Measurements from ENCODE around the gene FIGNL1. TPM values are rescaled to one million over a fixed set of nuclear protein-coding genes. Genes with fewer than 3 reads are reported as not detected.

The FIGNL1 gene
- total RNA-seq, 1 donor from 2014 or later = 26.9 TPM

- peaks cover 6% of the 10 kb centered on the region for H3K4me1 Mint-ChIP-seq (ENCODE audit: low read depth)
- peaks cover 13% of the 10 kb centered on the region for H3K36me3 Mint-ChIP-seq (ENCODE audit: insufficient read depth)
- no peaks in the 10 kb centered on the region for H3K27me3 Mint-ChIP-seq
- TF ChIP-seq CTCF (IDR thresholded peaks at IDR 0.05; ENCODE audit: unreplicated experiment) = no peak
- no peak overlapping the region for H3K4me3 Mint-ChIP-seq (ENCODE audit: low read depth)
- no peak for DNase-seq (ENCODE audit: low spot score, unreplicated experiment)
- H3K9me3 Mint-ChIP-seq (ENCODE audit: low read depth) = no peaks in the 10 kb centered on the region
- no peak overlapping the region for H3K27ac Mint-ChIP-seq
Measured at GRCh38 chr7:50446542-50446960, 3.6 kb downstream of the FIGNL1 start.

GRCh38 chr7:50436133-50436806, 13.9 kb downstream of the FIGNL1 start:
- H3K4me3 Mint-ChIP-seq (ENCODE audit: low read depth) = no peak overlapping the region
- TF ChIP-seq CTCF (IDR thresholded peaks at IDR 0.05; ENCODE audit: unreplicated experiment) = no peak
- H3K27ac Mint-ChIP-seq = no peak overlapping the region
- H3K9me3 Mint-ChIP-seq (ENCODE audit: low read depth) = no peaks in the 10 kb centered on the region
- no peaks in the 10 kb centered on the region for H3K4me1 Mint-ChIP-seq (ENCODE audit: low read depth)
- DNase-seq (ENCODE audit: low spot score, unreplicated experiment) = no peak
- peaks cover 4% of the 10 kb centered on the region for H3K36me3 Mint-ChIP-seq (ENCODE audit: insufficient read depth)
- no peaks in the 10 kb centered on the region for H3K27me3 Mint-ChIP-seq

- Mint-ChIP-seq H3K9me3 (ENCODE audit: low read depth) (no peaks in the 10 kb centered on the region), H3K36me3 (ENCODE audit: insufficient read depth) (peaks cover 1% of the 10 kb centered on the region), H3K27me3 (no peaks in the 10 kb centered on the region), H3K27ac (no peak overlapping the region), H3K4me1 (ENCODE audit: low read depth) (peaks cover 3% of the 10 kb centered on the region), H3K4me3 (ENCODE audit: low read depth) (no peak overlapping the region)
- DNase-seq (ENCODE audit: low spot score, unreplicated experiment) = no peak
- TF ChIP-seq CTCF (IDR thresholded peaks at IDR 0.05; ENCODE audit: unreplicated experiment) = no peak
Measured at GRCh38 chr7:50431722-50432305, 18.3 kb downstream of the FIGNL1 start.

DNA sequence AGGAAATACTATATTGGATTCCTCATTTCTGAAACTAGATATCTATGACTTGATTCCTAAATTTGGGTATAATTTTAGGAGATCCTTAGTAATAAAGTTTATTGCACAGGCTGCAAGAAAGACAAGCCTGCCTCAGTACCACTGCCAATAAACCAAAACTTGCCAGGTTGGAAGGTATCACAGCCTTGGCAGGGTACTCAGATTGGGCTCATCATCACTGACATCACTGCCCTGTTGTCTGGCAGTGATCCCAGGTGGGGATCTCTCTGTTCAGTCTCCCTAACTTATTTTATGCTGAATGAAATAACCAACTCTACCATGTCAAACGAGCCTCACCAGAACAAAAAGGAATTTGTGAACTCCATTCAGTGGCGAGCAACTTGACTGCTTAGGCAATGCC, 18.8 kb downstream of the FIGNL1 start:
- Mint-ChIP-seq H3K9me3 (ENCODE audit: low read depth) (no peaks in the 10 kb centered on the region), H3K4me3 (ENCODE audit: low read depth) (no peak overlapping the region), H3K27ac (no peak overlapping the region), H3K4me1 (ENCODE audit: low read depth) (peaks cover 8% of the 10 kb centered on the region), H3K27me3 (no peaks in the 10 kb centered on the region), H3K36me3 (ENCODE audit: insufficient read depth) (no peaks in the 10 kb centered on the region)
- DNase-seq (ENCODE audit: low spot score, unreplicated experiment) = no peak
- no peak for TF ChIP-seq CTCF (IDR thresholded peaks at IDR 0.05; ENCODE audit: unreplicated experiment)

DNA sequence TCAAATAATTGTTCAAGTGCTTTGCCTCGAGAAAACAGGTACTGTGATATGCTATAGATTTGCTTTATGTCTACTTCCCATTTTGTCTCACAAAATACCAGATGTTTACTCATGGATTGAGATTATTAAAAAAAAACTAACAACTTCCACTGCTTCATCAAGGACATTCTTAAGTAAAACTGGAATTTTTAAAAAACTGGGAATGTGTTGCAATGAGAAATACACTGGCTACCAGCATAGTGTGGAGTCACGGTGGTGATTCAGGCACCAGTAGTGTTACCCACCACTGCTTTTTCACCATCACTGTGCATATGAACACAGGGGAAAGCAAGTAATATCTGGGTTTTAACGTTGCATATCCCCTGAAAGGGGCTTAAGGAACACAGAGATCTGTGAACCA, 21.2 kb downstream of the FIGNL1 start:
- no peaks in the 10 kb centered on the region for H3K27me3 Mint-ChIP-seq
- H3K36me3 Mint-ChIP-seq (ENCODE audit: insufficient read depth) = no peaks in the 10 kb centered on the region
- no peak for DNase-seq (ENCODE audit: low spot score, unreplicated experiment)
- no peak for TF ChIP-seq CTCF (IDR thresholded peaks at IDR 0.05; ENCODE audit: unreplicated experiment)
- no peaks in the 10 kb centered on the region for H3K9me3 Mint-ChIP-seq (ENCODE audit: low read depth)
- H3K27ac Mint-ChIP-seq = no peak overlapping the region
- H3K4me1 Mint-ChIP-seq (ENCODE audit: low read depth) = peaks cover 9% of the 10 kb centered on the region
- no peak overlapping the region for H3K4me3 Mint-ChIP-seq (ENCODE audit: low read depth)
